Peyer's patch (tissue), 4 donors: ENCODE measurements around the gene ABLIM2.

ENCODE experiments used
- CTCF ChIP-seq, 6 experiments: fragments of 450-650 bp in 4 of 6; fragments of 200-600 bp in 2 of 6; sonication (generic) in 1 of 6; IDR thresholded peaks; one replicate each; pipeline ENCODE4 v1.5.1; 2017 to 2019; ENCODE audit warnings: antibody characterized with exemption in 6 of 6, mild to moderate bottlenecking in 3 of 6, moderate library complexity in 1 of 6
- POLR2A ChIP-seq, 2 donors: fragments of 450-650 bp; IDR thresholded peaks; one replicate each; pipeline ENCODE4 v1.5.1; 2017; ENCODE audit warnings: antibody characterized with exemption in 2 of 2, mild to moderate bottlenecking in 2 of 2, moderate library complexity in 2 of 2

- TF ChIP-seq CTCF (IDR thresholded peaks at IDR 0.05) (no peak), POLR2A (IDR thresholded peaks at IDR 0.05) (no peak)
Observed at GRCh38 chr4:8141935-8142334, 16.7 kb downstream of the ABLIM2 start.
